GM21723 (cell line): Measurements from ENCODE around the gene CCDC148.
A peak's percentile ranks its signal among the peaks of the same experiment; 100 is the strongest.
"Not testable (repeated sequence)": the region's sequence is repeated elsewhere in the genome, so short reads cannot be mapped to it uniquely, and the experiment has no call there.

Source experiments
- ATAC-seq: cut with Tn5 transposase; IDR thresholded peaks from one replicate; pipeline ENCODE4 v1.9.1; 2021; ENCODE audit warnings: mild to moderate bottlenecking, moderate library complexity; ENCODE audit not compliant: unreplicated experiment

The CCDC148 gene

GRCh38 chr2:158378926-158379325 is 77.6 kb downstream of the CCDC148 start:
- ATAC-seq, result no peak

DNA sequence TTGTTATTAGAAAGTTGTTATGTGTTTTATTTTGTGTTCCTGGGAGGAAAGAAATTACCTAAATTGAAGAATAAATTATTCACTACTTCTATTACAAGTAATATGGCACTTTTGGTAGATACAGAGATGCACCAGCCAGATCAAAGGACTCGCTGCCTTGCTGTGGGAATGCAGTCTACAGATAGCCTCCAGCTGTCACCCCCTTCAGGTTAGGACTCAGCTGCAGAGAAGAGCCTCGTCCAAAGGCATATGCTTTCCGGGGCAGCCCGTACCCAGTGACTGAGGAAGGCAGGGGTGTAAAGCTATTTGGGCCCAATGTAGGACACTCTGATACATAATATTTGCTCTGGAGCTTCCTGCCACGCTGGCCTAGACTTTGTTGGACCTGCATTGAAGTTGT is 90.2 kb downstream of the CCDC148 start:
- ATAC-seq, result no peak

GRCh38 chr2:158359846-158360245 is 96.7 kb downstream of the CCDC148 start:
- ATAC-seq, result no peak

DNA sequence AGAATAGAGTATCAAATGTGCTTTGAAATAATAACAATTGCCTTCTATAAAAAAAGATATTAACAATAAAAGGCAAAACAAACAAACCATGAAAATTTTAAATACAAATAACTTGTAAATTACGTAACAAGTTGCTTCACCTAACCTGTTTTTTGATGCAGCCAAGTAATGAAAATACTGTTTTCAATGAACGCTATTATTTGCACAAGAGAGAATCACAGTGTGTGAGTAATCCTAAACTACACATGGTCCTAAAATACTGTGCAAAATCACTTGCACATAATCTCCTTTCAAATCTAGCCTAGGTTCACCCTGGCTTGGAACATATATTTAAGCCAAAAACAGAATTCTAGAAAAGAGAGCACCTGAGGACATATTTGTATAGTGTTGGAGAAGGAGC is 98.9 kb downstream of the CCDC148 start:
- ATAC-seq, result no peak

GRCh38 chr2:158357122-158357521 is 99.4 kb downstream of the CCDC148 start:
- ATAC-seq, result no peak

- ATAC-seq, result not testable (repeated sequence)
These were observed 105.1 kb downstream of the CCDC148 start for GRCh38 chr2:158351466-158351816.

DNA sequence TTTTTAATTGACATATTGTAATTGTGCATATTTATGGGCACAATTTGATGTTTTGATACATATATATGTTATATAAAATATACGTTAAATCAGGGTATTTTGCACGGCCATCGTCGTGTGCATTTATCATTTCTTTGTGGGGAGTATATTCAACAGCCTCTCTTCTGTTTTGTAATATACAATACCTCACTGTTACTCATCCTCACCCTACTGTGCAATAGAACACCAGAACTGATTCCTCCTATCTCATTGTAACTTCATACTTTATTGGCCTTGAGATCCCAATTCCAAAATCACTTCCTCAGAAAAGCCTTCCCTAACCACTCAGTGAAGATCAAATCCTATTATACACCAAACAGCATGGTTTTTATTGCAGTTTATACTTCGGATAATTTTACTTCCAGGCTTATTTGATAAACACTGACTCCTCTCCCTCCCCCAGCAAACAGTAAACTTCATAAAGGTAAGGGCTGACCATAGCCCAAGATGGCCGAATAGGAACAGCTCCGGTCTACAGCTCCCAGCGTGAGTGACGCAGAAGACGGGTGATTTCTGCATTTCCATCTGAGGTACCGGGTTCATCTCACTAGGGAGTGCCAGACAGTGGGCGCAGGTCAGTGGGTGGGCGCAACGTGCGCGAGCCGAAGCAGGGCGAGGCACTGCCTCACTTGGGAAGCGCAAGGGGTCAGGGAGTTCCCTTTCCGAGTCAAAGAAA is 105.6 kb downstream of the CCDC148 start:
- not testable (repeated sequence) for ATAC-seq

- no peak for ATAC-seq
These were observed 110.5 kb downstream of the CCDC148 start for GRCh38 chr2:158346032-158346431.

DNA sequence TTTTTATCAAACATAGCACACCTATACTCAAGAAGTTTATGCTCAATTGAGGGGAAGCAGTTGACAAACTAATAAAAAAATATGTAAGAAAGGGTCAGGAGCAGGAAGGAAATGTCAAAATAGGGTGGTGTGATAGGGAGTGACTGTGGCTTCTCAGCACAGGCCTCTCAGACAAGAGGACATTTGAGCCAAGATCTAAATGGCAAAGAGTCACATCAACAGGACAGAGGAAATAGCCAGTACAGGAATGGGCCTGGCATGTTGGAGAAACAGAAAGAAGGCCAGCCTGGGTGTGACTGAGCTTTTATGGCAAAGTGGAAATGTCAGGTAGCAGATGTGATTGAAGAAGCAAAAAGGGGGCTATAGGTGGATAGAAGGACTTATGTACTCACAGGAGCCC is 117.0 kb downstream of the CCDC148 start:
- ATAC-seq, result no peak

DNA sequence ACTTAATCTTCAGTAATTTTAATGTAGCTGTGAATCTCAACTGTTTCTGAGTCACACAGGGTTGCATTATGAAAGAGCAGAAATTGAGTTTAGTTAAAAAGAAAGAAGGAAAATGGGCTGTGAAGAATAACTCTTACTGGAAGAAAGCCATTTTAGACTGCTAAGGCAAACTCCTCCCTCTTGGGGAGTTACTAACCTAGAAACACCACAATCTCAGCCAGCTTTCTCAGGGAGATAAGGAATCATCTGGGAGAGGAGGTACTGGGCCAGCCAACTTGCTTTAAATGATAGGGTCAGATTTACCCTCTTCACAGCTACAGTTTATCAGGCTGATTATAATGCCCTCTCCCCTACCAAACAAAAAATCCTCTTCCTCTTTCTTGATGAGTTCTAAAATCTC is 119.5 kb downstream of the CCDC148 start:
- no peak for ATAC-seq

- ATAC-seq, result not testable (repeated sequence)
These were observed 124.8 kb downstream of the CCDC148 start for GRCh38 chr2:158331799-158332198.

DNA sequence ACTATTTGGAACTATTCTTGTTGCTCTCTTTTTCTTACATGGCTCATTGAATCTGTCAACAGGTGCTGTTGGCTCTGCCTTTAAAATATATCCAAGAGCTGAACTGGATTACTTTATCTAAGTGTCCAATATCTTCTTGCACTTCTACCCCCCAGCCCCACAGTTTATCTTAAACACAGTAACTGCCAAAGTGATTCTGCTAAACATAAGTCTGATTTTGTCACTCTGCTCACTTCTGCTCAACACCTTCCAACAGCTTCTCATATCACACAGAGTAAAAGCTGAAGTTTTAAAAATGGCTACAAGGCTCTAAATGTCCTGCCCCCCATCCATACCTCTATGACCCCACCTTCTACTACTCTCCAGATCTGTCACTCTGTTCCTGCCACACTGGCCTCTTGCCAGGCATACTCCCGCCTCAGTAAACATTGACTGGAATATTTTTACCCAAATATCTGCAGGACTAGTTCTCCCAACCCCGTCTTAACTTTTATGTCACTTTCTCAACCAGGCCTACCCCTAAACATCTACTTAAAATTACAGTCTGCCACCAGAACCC is 130.7 kb downstream of the CCDC148 start:
- no peak for ATAC-seq

DNA sequence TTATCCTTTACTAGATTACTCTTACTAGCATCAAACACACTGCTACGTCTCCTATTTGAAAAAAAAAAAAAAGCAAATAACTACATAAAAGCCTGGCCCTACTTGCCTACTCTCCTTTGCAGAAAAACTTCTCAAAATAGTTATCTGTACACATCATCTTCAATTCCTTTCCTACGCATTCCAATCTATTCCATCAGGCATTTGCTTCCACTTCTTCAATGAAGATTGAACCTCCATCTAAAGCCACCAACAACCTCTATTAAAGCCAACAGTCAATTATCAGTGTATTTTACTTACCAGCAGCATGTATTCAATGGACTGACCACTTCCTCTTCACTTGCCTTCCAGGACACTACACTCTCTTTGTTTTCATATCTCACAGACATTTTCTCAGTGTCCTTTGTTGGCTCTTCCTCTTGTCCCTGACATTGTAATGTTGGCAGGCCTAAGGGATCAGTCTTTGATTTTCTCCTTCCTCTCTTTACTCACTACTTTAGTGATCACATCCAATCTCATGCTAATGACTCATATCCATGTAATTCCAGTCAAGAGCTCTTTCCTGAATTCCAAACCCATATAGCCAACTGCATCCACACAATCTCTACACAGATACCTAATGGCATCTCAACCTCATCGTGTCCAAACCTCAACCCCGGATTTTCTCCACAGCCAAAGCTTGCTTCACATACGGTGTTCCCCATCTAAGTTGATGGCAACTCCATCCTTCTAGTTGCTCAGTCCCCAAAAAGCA is 131.3 kb downstream of the CCDC148 start:
- no peak for ATAC-seq

DNA sequence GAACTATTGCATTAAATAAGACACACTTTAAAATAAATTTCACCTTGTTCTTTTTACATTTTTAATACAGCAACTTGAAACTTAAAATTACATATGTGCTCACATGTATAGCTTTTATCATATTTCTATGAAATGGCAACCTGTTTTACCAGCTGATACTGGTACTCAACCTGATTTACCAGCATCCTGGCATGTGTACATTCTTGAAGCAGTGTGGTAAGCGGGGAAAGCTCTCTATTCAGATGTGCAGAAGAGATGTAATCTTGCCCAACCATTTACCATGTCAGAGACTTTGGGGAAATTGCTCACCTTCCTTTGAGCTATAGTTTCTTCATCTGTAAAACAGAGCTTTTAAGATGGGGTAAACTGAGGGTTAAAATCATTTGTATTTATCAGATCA is 133.2 kb downstream of the CCDC148 start:
- no peak for ATAC-seq

- no peak for ATAC-seq
These were observed 135.3 kb downstream of the CCDC148 start for GRCh38 chr2:158321264-158321663.

GRCh38 chr2:158319269-158319668 is 137.3 kb downstream of the CCDC148 start:
- ATAC-seq, result no peak

GRCh38 chr2:158317642-158318041 is 138.9 kb downstream of the CCDC148 start:
- ATAC-seq, result peak; percentile 61

DNA sequence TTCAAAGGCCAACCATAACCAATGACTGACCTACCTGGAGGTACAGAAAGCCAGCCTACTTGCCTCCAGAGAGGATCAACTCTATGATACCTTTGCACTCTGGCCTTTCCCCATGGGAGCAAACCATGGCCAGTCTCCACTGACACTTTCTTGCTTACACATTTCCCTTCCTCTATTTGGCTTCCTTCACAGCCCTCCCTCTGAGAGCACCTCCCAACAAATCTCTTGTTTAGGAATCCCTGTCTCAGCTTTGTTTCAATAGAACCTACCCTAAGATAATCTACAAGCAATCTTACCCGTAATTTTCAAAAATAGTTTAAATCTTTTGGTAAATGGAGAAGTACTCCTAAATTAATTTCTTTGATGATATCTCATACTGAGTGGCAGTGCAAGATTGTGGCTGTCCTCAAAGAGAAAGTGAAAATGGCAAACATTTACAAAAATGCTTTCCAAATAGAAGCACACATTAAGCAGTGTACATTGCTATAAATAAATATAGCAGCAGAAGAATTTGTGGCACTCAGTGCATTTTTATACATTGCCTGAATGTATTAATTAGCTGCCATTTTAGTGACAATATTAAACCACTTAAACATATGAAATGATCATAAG is 140.6 kb downstream of the CCDC148 start:
- no peak for ATAC-seq

DNA sequence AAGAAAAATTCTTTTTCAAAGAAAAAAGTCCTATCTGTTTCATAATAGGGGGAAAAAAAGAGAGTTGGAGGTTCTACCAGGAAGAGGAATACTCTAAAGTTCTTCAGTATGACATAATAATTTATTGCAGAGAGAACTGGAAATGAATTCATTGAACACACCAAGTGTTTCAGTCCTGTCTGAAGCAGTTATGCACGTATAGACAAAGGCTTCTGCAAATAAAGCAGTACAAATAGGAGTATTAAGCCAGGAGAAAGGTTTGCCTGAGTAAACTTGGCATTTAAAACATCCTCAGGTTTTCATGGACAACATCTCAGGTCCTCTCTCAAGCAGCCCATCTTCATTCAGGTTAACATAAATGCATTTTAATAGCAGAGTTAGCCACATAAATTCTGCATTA is 141.6 kb downstream of the CCDC148 start:
- ATAC-seq, result no peak

DNA sequence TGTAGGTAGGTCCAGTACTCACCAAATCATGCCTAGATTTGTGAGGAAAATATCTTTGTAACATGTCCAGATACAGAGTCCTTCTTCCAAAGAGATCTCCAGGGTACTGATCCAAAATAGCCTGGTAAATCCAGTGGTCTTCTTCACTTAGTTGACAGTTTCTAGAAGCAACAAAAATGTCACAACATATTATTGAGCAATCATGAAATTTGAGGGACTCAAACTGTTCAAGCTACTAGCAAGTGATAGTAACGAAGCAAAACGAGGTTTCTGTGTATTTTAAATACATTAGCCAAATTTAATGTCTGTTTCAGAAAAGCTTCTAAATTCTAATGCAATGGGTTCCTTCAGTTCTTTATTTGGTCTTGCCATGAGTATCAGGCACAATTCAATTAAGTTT is 142.8 kb downstream of the CCDC148 start:
- no peak for ATAC-seq

DNA sequence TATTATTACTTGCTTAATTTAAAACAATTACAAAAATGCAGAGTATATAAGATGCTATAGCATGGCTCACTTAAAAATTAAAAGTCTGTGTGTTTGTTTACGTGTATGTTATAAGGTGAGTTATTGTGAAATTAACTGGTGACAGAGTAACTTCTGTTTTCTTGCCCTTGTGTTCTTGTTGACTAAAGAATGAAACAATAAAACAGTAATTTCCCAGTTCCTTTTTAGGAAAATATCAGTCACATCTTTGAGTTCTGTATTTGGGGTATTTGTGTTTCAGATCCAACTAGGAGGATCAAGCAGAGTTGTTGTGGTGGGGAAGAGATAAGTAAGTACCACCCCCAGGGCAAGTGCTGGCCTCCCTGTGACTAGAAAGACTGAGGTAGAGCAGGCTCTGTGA is 143.6 kb downstream of the CCDC148 start:
- no peak for ATAC-seq

DNA sequence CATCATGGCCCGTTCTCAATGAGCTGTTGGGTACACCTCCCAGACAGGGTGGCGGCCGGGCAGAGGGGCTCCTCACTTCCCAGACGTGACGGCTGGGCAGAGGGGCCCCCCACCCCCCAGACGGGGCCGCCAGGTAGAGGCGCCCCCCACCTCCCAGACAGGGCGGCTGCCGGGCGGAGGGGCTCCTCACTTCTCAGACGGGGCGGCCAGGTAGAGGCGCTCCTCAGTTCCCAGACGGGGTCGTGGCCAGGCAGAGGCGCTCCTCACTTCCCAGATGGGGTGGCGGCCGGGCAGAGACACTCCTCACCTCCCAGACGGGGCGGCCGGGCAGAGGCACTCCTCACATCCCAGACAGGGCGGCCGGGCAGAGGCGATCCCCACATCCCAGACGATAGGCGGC is 146.1 kb downstream of the CCDC148 start:
- not testable (repeated sequence) for ATAC-seq
